A549 (cell line): Measurements from ENCODE around the gene STOML3. TPM values are rescaled to one million over a fixed set of nuclear protein-coding genes. Genes with fewer than 3 reads are reported as not detected.

ENCODE experiments used
- ATAC-seq, 2 experiments: fragments of 200-7000 bp in 1 of 2; fragments of >200 bp in 1 of 2; cut with Nextera tagmentation in 1 of 2; cut with Tn5 transposase in 1 of 2; 3 replicates each; pipeline versions ENCODE4 v1.8.0 to v1.9.1; 2018 to 2020; ENCODE audit warnings: mild to moderate bottlenecking in 1 of 2, moderate library complexity in 1 of 2
- CTCF ChIA-PET: fragments of 300-600 bp; sonication (Branson Sonifier 250); formaldehyde crosslinking; extraction: SDS; loops from one replicate; lab custom pipeline; 2021; ENCODE audit warnings: antibody characterized with exemption, inconsistent platforms; lab: Yijun Ruan, JAX
- POLR2A ChIA-PET: fragments of 350-600 bp; formaldehyde crosslinking; extraction: SDS; loops from one replicate; lab custom pipeline; 2021; ENCODE audit warnings: antibody characterized with exemption, inconsistent platforms; lab: Yijun Ruan, JAX
- DNase-seq, 2 experiments: peaks; one replicate each; pipeline versions ENCODE4 v3.0.0 to v3.0.0-alpha.2; 2011 to 2016; ENCODE audit warnings: low read depth in 1 of 2, low spot score in 1 of 2
- FAIRE-seq: peaks from 2 replicates; lab custom pipeline; 2011; peaks lifted over from hg19 to GRCh38; lab: Jason Lieb, UNC
- H3K27ac ChIP-seq, 2 experiments: fragments of >200 bp; sonication (Bioruptor Twin); formaldehyde crosslinking; 3 replicates each; pipeline ENCODE4 v1.5.1; 2016 to 2017
- H3K4me1 ChIP-seq: fragments of >200 bp; sonication (Bioruptor Twin); formaldehyde crosslinking; 3 replicates; pipeline ENCODE4 v1.6.1; 2016
- H3K4me2 ChIP-seq: fragments of >200 bp; sonication (Bioruptor Twin); formaldehyde crosslinking; 3 replicates; pipeline ENCODE4 v1.6.1; 2016
- H3K4me3 ChIP-seq: fragments of >200 bp; sonication (Bioruptor Twin); formaldehyde crosslinking; 3 replicates; pipeline ENCODE4 v1.5.1; 2016
- H3K9me3 ChIP-seq: fragments of >200 bp; sonication (Bioruptor Twin); formaldehyde crosslinking; 3 replicates; pipeline ENCODE4 v1.6.1; 2016
- BHLHE40 ChIP-seq: IDR thresholded peaks from 2 replicates; pipeline ENCODE4 v1.6.1; 2012; ENCODE audit warnings: low read depth, low read length, inconsistent platforms
- CBX8 ChIP-seq: fragments of 200-600 bp; sonication (generic); IDR thresholded peaks from 2 replicates; pipeline ENCODE4 v1.6.1; 2016
- CEBPB ChIP-seq, 2 experiments: fragments of >200 bp in 1 of 2; sonication (Bioruptor Twin) in 1 of 2; formaldehyde crosslinking in 1 of 2; IDR thresholded peaks; 2 replicates each; pipeline ENCODE4 v1.6.1; 2012 to 2016
- CHD2 ChIP-seq: fragments of 150-350 bp; IDR thresholded peaks from 2 replicates; pipeline ENCODE4 v1.6.1; 2014; ENCODE audit warnings: low read length; ENCODE audit not compliant: partially characterized antibody
- E2F6 ChIP-seq: IDR thresholded peaks from 2 replicates; pipeline ENCODE4 v1.6.1; 2012; ENCODE audit warnings: low read depth, borderline replicate concordance
- EHMT2 ChIP-seq: fragments of 200-600 bp; sonication (generic); IDR thresholded peaks from 2 replicates; pipeline ENCODE4 v1.6.1; 2016; ENCODE audit warnings: antibody characterized with exemption, low read depth, mild to moderate bottlenecking, moderate library complexity
- FOSL2 ChIP-seq, 2 experiments: fragments of 450-650 bp in 1 of 2; fragments of >200 bp in 1 of 2; sonication (Bioruptor Twin) in 1 of 2; formaldehyde crosslinking; IDR thresholded peaks; 2 replicates each; pipeline versions ENCODE4 v1.5.0 to v1.6.1; 2016 to 2020; ENCODE audit warnings: mild to moderate bottlenecking in 1 of 2, moderate library complexity in 1 of 2
- HDAC2 ChIP-seq: fragments of 200-600 bp; sonication (generic); IDR thresholded peaks from 2 replicates; pipeline ENCODE4 v1.6.1; 2016
- HEYL ChIP-seq: fragments of 250-450 bp; sonication (Bioruptor Pico); IDR thresholded peaks from 2 replicates; pipeline ENCODE4 v1.8.0; 2021; ENCODE audit warnings: mild to moderate bottlenecking, moderate library complexity
- HOXB5 ChIP-seq: fragments of 250-450 bp; sonication (Bioruptor Pico); IDR thresholded peaks from 2 replicates; pipeline ENCODE4 v1.5.0; 2020; ENCODE audit warnings: mild to moderate bottlenecking, moderate library complexity
- KDM5A ChIP-seq: fragments of 200-600 bp; sonication (generic); IDR thresholded peaks from 2 replicates; pipeline ENCODE4 v1.6.1; 2016; ENCODE audit warnings: antibody characterized with exemption, mild to moderate bottlenecking
- MAZ ChIP-seq: fragments of 150-350 bp; IDR thresholded peaks from 2 replicates; pipeline ENCODE4 v1.6.1; 2014; ENCODE audit warnings: antibody characterized with exemption, low read depth, low read length, borderline replicate concordance
- NPAS2 ChIP-seq: fragments of 250-450 bp; sonication (Bioruptor Pico); IDR thresholded peaks from 2 replicates; pipeline ENCODE4 v1.8.0; 2022; ENCODE audit warnings: mild to moderate bottlenecking, moderate library complexity, borderline replicate concordance
- PHF8 ChIP-seq: fragments of 200-600 bp; sonication (generic); IDR thresholded peaks from 2 replicates; pipeline ENCODE4 v1.6.1; 2016; ENCODE audit warnings: low read depth, mild to moderate bottlenecking, antibody characterized with exemption, moderate library complexity, borderline replicate concordance
- POLR2A ChIP-seq: IDR thresholded peaks from 2 replicates; pipeline ENCODE4 v1.6.1; 2012; ENCODE audit warnings: mild to moderate bottlenecking, low read length
- RAD21 ChIP-seq, 2 experiments: fragments of >200 bp in 1 of 2; sonication (Bioruptor Twin) in 1 of 2; formaldehyde crosslinking in 1 of 2; IDR thresholded peaks in 1 of 2; conservative IDR thresholded peaks in 1 of 2; 2 replicates in 1 of 2; 3 replicates in 1 of 2; pipeline ENCODE4 v1.6.1; 2012 to 2018; ENCODE audit warnings: inconsistent platforms in 1 of 2
- RARB ChIP-seq: fragments of 250-450 bp; sonication (Bioruptor Pico); IDR thresholded peaks from 2 replicates; pipeline ENCODE4 v1.8.0; 2021; ENCODE audit warnings: mild to moderate bottlenecking, moderate library complexity
- RFX5 ChIP-seq: fragments of 450-650 bp; IDR thresholded peaks from 2 replicates; pipeline ENCODE4 v1.7.1; 2014; ENCODE audit warnings: antibody characterized with exemption, mild to moderate bottlenecking, moderate library complexity
- SMC3 ChIP-seq: fragments of >200 bp; sonication (Bioruptor Twin); formaldehyde crosslinking; IDR thresholded peaks from 3 replicates; pipeline ENCODE4 v1.6.1; 2018; ENCODE audit warnings: inconsistent platforms
- SREBF2 ChIP-seq: fragments of 450-650 bp; IDR thresholded peaks from 2 replicates; pipeline ENCODE4 v1.6.1; 2014; ENCODE audit warnings: mild to moderate bottlenecking, moderate library complexity
- ZSCAN20 ChIP-seq: fragments of 250-450 bp; sonication (Bioruptor Pico); IDR thresholded peaks from 2 replicates; pipeline ENCODE4 v1.8.0; 2022; ENCODE audit warnings: mild to moderate bottlenecking, moderate library complexity
- WGBS: methylation state at CpG from one replicate; pipeline ENCODE4 v1.1.6; 2017; ENCODE audit errors: missing lambda C conversion rate; 5-methylcytosine and 5-hydroxymethylcytosine counted together
- polyA plus RNA-seq, 4 experiments: library from polyadenylated mRNA; depleted of rRNA in 3 of 4; stranded (reverse); fragments of >200 nt; fragmentation: RNase III in 1 of 4; extraction: RNeasy Plus Mini Kit Qiagen cat#74134 plus additional on column Dnase treatment in 1 of 4; gene quantifications; 2 replicates in 3 of 4; 3 replicates in 1 of 4; pipeline ENCODE4 v1.2.3, GENCODE V29; 2011 to 2017
- TF ChIP-seq, protein P1 (sequence below): fragments of >200 bp; sonication (Bioruptor Twin); formaldehyde crosslinking; IDR thresholded peaks from 2 replicates; pipeline ENCODE4 v1.6.1; 2016
- TF ChIP-seq, protein P2 (sequence below): fragments of >200 bp; sonication (Bioruptor Twin); formaldehyde crosslinking; IDR thresholded peaks from 3 replicates; pipeline ENCODE4 v1.5.1; 2016
- TF ChIP-seq, protein P3 (sequence below): IDR thresholded peaks from 2 replicates; pipeline ENCODE4 v1.6.1; 2012
- TF ChIP-seq, protein P4 (sequence below): fragments of >200 bp; sonication (Bioruptor Twin); formaldehyde crosslinking; IDR thresholded peaks from 3 replicates; pipeline ENCODE4 v1.6.1; 2016

Gene STOML3
- polyA plus RNA-seq, 2 of the 4 experiments (the other 2 are of a cell fraction): not detected

DNA sequence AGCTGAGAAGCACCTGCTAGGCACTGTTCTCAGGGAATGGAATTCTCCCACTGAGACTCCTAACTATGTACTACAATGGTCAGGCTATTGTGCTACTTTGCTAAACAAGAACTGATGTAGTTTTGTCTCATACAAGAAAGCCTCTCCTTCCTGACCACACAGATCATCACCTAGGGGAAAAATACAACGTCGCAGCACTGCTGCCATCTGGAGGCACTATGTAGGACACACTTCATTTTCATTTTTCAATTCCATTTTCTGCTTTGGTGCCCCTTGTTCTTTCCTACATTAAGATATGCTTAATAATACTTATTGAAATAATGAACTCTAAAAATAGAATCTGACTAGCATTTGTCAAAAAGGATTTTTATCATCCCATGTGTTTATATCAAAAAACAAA lies 26.2 kb upstream of the STOML3 start:
- ChIA-PET CTCF (interaction anchor here (0.6 to 1.4 kb wide), 3 partner anchors 44 to 150 kb away, joined by 3 to 4 read pairs (median 3); no protein-coding TSS in a partner anchor), POLR2A (no interaction called here)
- ATAC-seq (peak; percentile 73 to 82; a peak in 5 of 6 replicates), FAIRE-seq (peak; percentile 43)
- Histone ChIP-seq H3K4me2 (no peak overlapping the region), H3K27ac (no peak overlapping the region)
- TF ChIP-seq FOSL2 (IDR thresholded peaks at IDR 0.05): no peak
- no peak for TF ChIP-seq FOSL2 (CRISPR knock-in tag; IDR thresholded peaks at IDR 0.05)
- TF ChIP-seq BHLHE40: no peak
- TF ChIP-seq SMC3: peak; percentile 17; the same call in 1 of the 3 replicates
- TF ChIP-seq RAD21 (conservative IDR thresholded peaks at IDR 0.05 in 1 of 2, IDR thresholded peaks at IDR 0.05 in 1 of 2): peak; percentile 29 to 37; a peak in 3 of 5 replicates
- TF ChIP-seq, protein P1, sequence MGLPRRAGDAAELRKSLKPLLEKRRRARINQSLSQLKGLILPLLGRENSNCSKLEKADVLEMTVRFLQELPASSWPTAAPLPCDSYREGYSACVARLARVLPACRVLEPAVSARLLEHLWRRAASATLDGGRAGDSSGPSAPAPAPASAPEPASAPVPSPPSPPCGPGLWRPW: no peak
- no peak for TF ChIP-seq EHMT2
- no peak for TF ChIP-seq HEYL (CRISPR knock-in tag)
- no peak for TF ChIP-seq CHD2
- no peak for TF ChIP-seq POLR2A
- TF ChIP-seq MAZ: no peak
- TF ChIP-seq, protein P2, sequence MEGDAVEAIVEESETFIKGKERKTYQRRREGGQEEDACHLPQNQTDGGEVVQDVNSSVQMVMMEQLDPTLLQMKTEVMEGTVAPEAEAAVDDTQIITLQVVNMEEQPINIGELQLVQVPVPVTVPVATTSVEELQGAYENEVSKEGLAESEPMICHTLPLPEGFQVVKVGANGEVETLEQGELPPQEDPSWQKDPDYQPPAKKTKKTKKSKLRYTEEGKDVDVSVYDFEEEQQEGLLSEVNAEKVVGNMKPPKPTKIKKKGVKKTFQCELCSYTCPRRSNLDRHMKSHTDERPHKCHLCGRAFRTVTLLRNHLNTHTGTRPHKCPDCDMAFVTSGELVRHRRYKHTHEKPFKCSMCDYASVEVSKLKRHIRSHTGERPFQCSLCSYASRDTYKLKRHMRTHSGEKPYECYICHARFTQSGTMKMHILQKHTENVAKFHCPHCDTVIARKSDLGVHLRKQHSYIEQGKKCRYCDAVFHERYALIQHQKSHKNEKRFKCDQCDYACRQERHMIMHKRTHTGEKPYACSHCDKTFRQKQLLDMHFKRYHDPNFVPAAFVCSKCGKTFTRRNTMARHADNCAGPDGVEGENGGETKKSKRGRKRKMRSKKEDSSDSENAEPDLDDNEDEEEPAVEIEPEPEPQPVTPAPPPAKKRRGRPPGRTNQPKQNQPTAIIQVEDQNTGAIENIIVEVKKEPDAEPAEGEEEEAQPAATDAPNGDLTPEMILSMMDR: peak; percentile 55
- no peak for TF ChIP-seq E2F6
- TF ChIP-seq, protein P3, sequence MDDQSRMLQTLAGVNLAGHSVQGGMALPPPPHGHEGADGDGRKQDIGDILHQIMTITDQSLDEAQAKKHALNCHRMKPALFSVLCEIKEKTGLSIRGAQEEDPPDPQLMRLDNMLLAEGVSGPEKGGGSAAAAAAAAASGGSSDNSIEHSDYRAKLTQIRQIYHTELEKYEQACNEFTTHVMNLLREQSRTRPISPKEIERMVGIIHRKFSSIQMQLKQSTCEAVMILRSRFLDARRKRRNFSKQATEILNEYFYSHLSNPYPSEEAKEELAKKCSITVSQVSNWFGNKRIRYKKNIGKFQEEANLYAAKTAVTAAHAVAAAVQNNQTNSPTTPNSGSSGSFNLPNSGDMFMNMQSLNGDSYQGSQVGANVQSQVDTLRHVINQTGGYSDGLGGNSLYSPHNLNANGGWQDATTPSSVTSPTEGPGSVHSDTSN: no peak
- no peak for TF ChIP-seq HOXB5 (CRISPR knock-in tag)
- TF ChIP-seq, all 56 proteins: peak for 3
- no peaks in the 10 kb centered on the region for H3K4me1 ChIP-seq
- peak; percentile 16 to 29 for DNase-seq
- no peaks in the 10 kb centered on the region for H3K9me3 ChIP-seq
- no peak overlapping the region for H3K4me3 ChIP-seq
- 3% methylated on average over 2 of the region's 2 CpGs for WGBS

GRCh38 chr13:39016087-39016486 lies 25.5 kb upstream of the STOML3 start:
- no peak overlapping the region for H3K27ac ChIP-seq
- ATAC-seq: no peak
- no peak overlapping the region for H3K4me3 ChIP-seq
- H3K4me1 ChIP-seq: no peaks in the 10 kb centered on the region
- H3K9me3 ChIP-seq: no peaks in the 10 kb centered on the region
- WGBS: 48% methylated on average over 1 of the region's 1 CpG
- DNase-seq: no peak
- no peak overlapping the region for H3K4me2 ChIP-seq
- no peak for FAIRE-seq
- CTCF ChIA-PET: interaction anchor here (0.5 to 1.4 kb wide), 3 partner anchors 34 to 149 kb away, joined by 3 to 4 read pairs (median 3); no protein-coding TSS in a partner anchor
- POLR2A ChIA-PET: no interaction called here
- TF ChIP-seq CHD2 (no peak), NPAS2 (CRISPR knock-in tag) (no peak), CEBPB (IDR thresholded peaks at IDR 0.05) (no peak), ZSCAN20 (CRISPR knock-in tag) (no peak), PHF8 (no peak), RARB (CRISPR knock-in tag) (no peak), MAZ (no peak), RFX5 (no peak), KDM5A (no peak), SREBF2 (no peak), CBX8 (no peak), E2F6 (no peak), HDAC2 (no peak)
- TF ChIP-seq, protein P4, sequence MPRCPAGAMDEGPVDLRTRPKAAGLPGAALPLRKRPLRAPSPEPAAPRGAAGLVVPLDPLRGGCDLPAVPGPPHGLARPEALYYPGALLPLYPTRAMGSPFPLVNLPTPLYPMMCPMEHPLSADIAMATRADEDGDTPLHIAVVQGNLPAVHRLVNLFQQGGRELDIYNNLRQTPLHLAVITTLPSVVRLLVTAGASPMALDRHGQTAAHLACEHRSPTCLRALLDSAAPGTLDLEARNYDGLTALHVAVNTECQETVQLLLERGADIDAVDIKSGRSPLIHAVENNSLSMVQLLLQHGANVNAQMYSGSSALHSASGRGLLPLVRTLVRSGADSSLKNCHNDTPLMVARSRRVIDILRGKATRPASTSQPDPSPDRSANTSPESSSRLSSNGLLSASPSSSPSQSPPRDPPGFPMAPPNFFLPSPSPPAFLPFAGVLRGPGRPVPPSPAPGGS: no peak
